Liver (tissue), 3 donors: ENCODE results near the gene SMIM28.

Experiments used
- ATF3 ChIP-seq: IDR thresholded peaks from 2 replicates; pipeline ENCODE4 v1.6.1; 2016; ENCODE audit warnings: antibody characterized with exemption
- HNF4G ChIP-seq: IDR thresholded peaks from 2 replicates; pipeline ENCODE4 v1.6.1; 2016; ENCODE audit warnings: antibody characterized with exemption
- JUND ChIP-seq, 2 donors: IDR thresholded peaks; 2 replicates each; pipeline ENCODE4 v1.6.1; 2016; ENCODE audit warnings: antibody characterized with exemption in 2 of 2
- RXRA ChIP-seq, 2 donors: IDR thresholded peaks; 2 replicates each; pipeline ENCODE4 v1.6.1; 2017 to 2018; ENCODE audit warnings: antibody characterized with exemption in 2 of 2, mild to moderate bottlenecking in 1 of 2
- SP1 ChIP-seq: IDR thresholded peaks from 2 replicates; pipeline ENCODE4 v1.6.1; 2018; ENCODE audit warnings: antibody characterized with exemption, mild to moderate bottlenecking
- YY1 ChIP-seq: IDR thresholded peaks from 2 replicates; pipeline ENCODE4 v1.6.1; 2016; ENCODE audit warnings: antibody characterized with exemption, mild to moderate bottlenecking
- ZBTB33 ChIP-seq: IDR thresholded peaks from 2 replicates; pipeline ENCODE4 v1.6.1; 2016; ENCODE audit warnings: antibody characterized with exemption
- TF ChIP-seq, protein P1 (sequence below): fragments of 150-350 bp; IDR thresholded peaks from 2 replicates; pipeline ENCODE4 v1.5.1; 2017; ENCODE audit warnings: improper control_type of control experiment, low read depth, low read length; ENCODE audit not compliant: missing input control
- TF ChIP-seq, protein P2 (sequence below): IDR thresholded peaks from 2 replicates; pipeline ENCODE4 v1.6.1; 2016; ENCODE audit warnings: antibody characterized with exemption
- donor health status: healthy.
- donor health status: healthy.

- TF ChIP-seq, protein P1, sequence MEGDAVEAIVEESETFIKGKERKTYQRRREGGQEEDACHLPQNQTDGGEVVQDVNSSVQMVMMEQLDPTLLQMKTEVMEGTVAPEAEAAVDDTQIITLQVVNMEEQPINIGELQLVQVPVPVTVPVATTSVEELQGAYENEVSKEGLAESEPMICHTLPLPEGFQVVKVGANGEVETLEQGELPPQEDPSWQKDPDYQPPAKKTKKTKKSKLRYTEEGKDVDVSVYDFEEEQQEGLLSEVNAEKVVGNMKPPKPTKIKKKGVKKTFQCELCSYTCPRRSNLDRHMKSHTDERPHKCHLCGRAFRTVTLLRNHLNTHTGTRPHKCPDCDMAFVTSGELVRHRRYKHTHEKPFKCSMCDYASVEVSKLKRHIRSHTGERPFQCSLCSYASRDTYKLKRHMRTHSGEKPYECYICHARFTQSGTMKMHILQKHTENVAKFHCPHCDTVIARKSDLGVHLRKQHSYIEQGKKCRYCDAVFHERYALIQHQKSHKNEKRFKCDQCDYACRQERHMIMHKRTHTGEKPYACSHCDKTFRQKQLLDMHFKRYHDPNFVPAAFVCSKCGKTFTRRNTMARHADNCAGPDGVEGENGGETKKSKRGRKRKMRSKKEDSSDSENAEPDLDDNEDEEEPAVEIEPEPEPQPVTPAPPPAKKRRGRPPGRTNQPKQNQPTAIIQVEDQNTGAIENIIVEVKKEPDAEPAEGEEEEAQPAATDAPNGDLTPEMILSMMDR = no peak
- TF ChIP-seq ZBTB33 (no peak), HNF4G (no peak), ATF3 (no peak), YY1 (no peak), SP1 (no peak), RXRA (IDR thresholded peaks at IDR 0.05) (no peak), JUND (IDR thresholded peaks at IDR 0.05) (no peak)
- TF ChIP-seq, protein P2, sequence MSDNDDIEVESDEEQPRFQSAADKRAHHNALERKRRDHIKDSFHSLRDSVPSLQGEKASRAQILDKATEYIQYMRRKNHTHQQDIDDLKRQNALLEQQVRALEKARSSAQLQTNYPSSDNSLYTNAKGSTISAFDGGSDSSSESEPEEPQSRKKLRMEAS = no peak
Observed at GRCh38 chr6:138341176-138341575, 36.5 kb upstream of the SMIM28 start.
